Muscle layer of duodenum (tissue), 2 donors: ENCODE measurements around the gene HHAT.

ENCODE experiments used
- H3K27ac ChIP-seq: one replicate; pipeline ENCODE4 v1.7.0; 2013; ENCODE audit warnings: mild to moderate bottlenecking, low read length
- H3K27me3 ChIP-seq: one replicate; pipeline ENCODE4 v1.7.0; 2013; ENCODE audit warnings: low read depth, mild to moderate bottlenecking, control low read depth, low read length
- H3K36me3 ChIP-seq, 2 donors: one replicate each; pipeline ENCODE4 v1.7.0; 2013; ENCODE audit warnings: low read length in 2 of 2, control low read depth in 1 of 2, mild to moderate bottlenecking in 1 of 2; ENCODE audit not compliant: insufficient read depth in 2 of 2, control insufficient read depth in 1 of 2
- H3K4me1 ChIP-seq, 2 donors: one replicate each; pipeline ENCODE4 v1.7.0; 2013; ENCODE audit warnings: low read length in 2 of 2, mild to moderate bottlenecking in 2 of 2, control low read depth in 1 of 2, moderate library complexity in 1 of 2; ENCODE audit not compliant: insufficient read depth in 2 of 2, control insufficient read depth in 1 of 2
- H3K4me3 ChIP-seq, 2 donors: one replicate each; pipeline ENCODE4 v1.7.0; 2013; ENCODE audit warnings: low read length in 2 of 2, low read depth in 1 of 2, mild to moderate bottlenecking in 1 of 2
- H3K9me3 ChIP-seq, 2 donors: one replicate each; pipeline ENCODE4 v1.7.0; 2013; ENCODE audit warnings: low read length in 2 of 2, control low read depth in 1 of 2, mild to moderate bottlenecking in 1 of 2; ENCODE audit not compliant: control insufficient read depth in 1 of 2
- donor health status: healthy.

The HHAT gene

GRCh38 chr1:210328746-210329503 lies at the start of gene HHAT:
Gene HHAT, plus strand, starts transcription at chr1:210328902. Its CDS starts 20,074 bp downstream, at chr1:210348976.
- Histone ChIP-seq H3K9me3 (no peaks in the 10 kb centered on the region), H3K36me3 (no peaks in the 10 kb centered on the region)

GRCh38 chr1:210280221-210280620 lies 48.5 kb upstream of the HHAT start:
- Histone ChIP-seq H3K9me3 (peaks cover 3 to 22% of the 10 kb centered on the region in 2 donors), H3K27ac (no peak overlapping the region), H3K27me3 (no peaks in the 10 kb centered on the region), H3K4me3 (no peak overlapping the region), H3K4me1 (no peaks in the 10 kb centered on the region), H3K36me3 (no peaks in the 10 kb centered on the region)

More at GRCh38 chr1:210328746-210329503, at the start of gene HHAT:
- peak within 1 kb of the TSS; percentile 84 for H3K27ac ChIP-seq
- no peaks in the 10 kb centered on the region for H3K27me3 ChIP-seq
- peak within 1 kb of the TSS; percentile 84 to 88 for H3K4me3 ChIP-seq
- peaks cover 10 to 20% of the 10 kb centered on the region in 2 donors for H3K4me1 ChIP-seq

- Histone ChIP-seq H3K27ac (no peak overlapping the region), H3K4me3 (no peak overlapping the region), H3K27me3 (peaks cover 4% of the 10 kb centered on the region), H3K36me3 (no peaks in the 10 kb centered on the region), H3K4me1 (peaks cover 6 to 11% of the 10 kb centered on the region in 2 donors), H3K9me3 (no peaks in the 10 kb centered on the region)
Measured at GRCh38 chr1:210288116-210288515, 40.6 kb upstream of the HHAT start.

- H3K27me3 ChIP-seq: peaks cover 7% of the 10 kb centered on the region
Measured at GRCh38 chr1:210289248-210289647, 39.5 kb upstream of the HHAT start.

GRCh38 chr1:210291081-210291764 lies 37.5 kb upstream of the HHAT start:
- no peaks in the 10 kb centered on the region for H3K36me3 ChIP-seq
- no peak overlapping the region for H3K27ac ChIP-seq
- no peak overlapping the region for H3K4me3 ChIP-seq
- H3K27me3 ChIP-seq: peaks cover 7% of the 10 kb centered on the region
- H3K9me3 ChIP-seq: no peaks in the 10 kb centered on the region
- peaks cover 16 to 42% of the 10 kb centered on the region in 2 donors for H3K4me1 ChIP-seq

More at GRCh38 chr1:210289248-210289647, 39.5 kb upstream of the HHAT start:
- H3K4me3 ChIP-seq: no peak overlapping the region
- no peaks in the 10 kb centered on the region for H3K9me3 ChIP-seq
- no peaks in the 10 kb centered on the region for H3K36me3 ChIP-seq
- H3K4me1 ChIP-seq: peaks cover 7 to 22% of the 10 kb centered on the region in 2 donors
- H3K27ac ChIP-seq: no peak overlapping the region

- H3K27ac ChIP-seq: peak overlapping the region; percentile 66
- H3K27me3 ChIP-seq: peaks cover 7% of the 10 kb centered on the region
- H3K4me3 ChIP-seq: peak overlapping the region in 1 of 2 donors; percentile 60
- no peaks in the 10 kb centered on the region for H3K9me3 ChIP-seq
- no peaks in the 10 kb centered on the region for H3K36me3 ChIP-seq
- peaks cover 16 to 42% of the 10 kb centered on the region in 2 donors for H3K4me1 ChIP-seq
Measured at GRCh38 chr1:210291786-210292230, 36.9 kb upstream of the HHAT start.

GRCh38 chr1:210292231-210292871 lies 36.4 kb upstream of the HHAT start:
- H3K27ac ChIP-seq: peak overlapping the region; percentile 66
- peaks cover 16 to 42% of the 10 kb centered on the region in 2 donors for H3K4me1 ChIP-seq
- H3K4me3 ChIP-seq: peak overlapping the region; percentile 55 to 60
- no peaks in the 10 kb centered on the region for H3K9me3 ChIP-seq
- peaks cover 7% of the 10 kb centered on the region for H3K27me3 ChIP-seq
- no peaks in the 10 kb centered on the region for H3K36me3 ChIP-seq

GRCh38 chr1:210293171-210293607 lies 35.5 kb upstream of the HHAT start:
- H3K36me3 ChIP-seq: no peaks in the 10 kb centered on the region
- H3K4me1 ChIP-seq: peaks cover 16 to 42% of the 10 kb centered on the region in 2 donors
- H3K27ac ChIP-seq: peak overlapping the region; percentile 66
- H3K9me3 ChIP-seq: no peaks in the 10 kb centered on the region
- peak overlapping the region in 1 of 2 donors; percentile 60 for H3K4me3 ChIP-seq
- H3K27me3 ChIP-seq: peaks cover 7% of the 10 kb centered on the region

- H3K4me3 ChIP-seq: no peak overlapping the region
- peaks cover 16 to 42% of the 10 kb centered on the region in 2 donors for H3K4me1 ChIP-seq
- peaks cover 7% of the 10 kb centered on the region for H3K27me3 ChIP-seq
- H3K36me3 ChIP-seq: no peaks in the 10 kb centered on the region
- H3K9me3 ChIP-seq: no peaks in the 10 kb centered on the region
- peak overlapping the region; percentile 49 for H3K27ac ChIP-seq
Measured at GRCh38 chr1:210294999-210295745, 33.5 kb upstream of the HHAT start.

GRCh38 chr1:210296682-210297081 lies 32.0 kb upstream of the HHAT start:
- H3K27me3 ChIP-seq: peaks cover 7% of the 10 kb centered on the region
- peaks cover 16 to 46% of the 10 kb centered on the region in 2 donors for H3K4me1 ChIP-seq

More at GRCh38 chr1:210296682-210297081, 32.0 kb upstream of the HHAT start:
- Histone ChIP-seq H3K4me3 (no peak overlapping the region), H3K9me3 (no peaks in the 10 kb centered on the region), H3K36me3 (no peaks in the 10 kb centered on the region), H3K27ac (no peak overlapping the region)
